Astrocyte (in vitro differentiated cells and primary cell): ENCODE results near the gene OGT. TPM values are rescaled to one million over a fixed set of nuclear protein-coding genes. Genes with fewer than 3 reads are reported as not detected.

Experiments
- DNase-seq: peaks from one replicate; pipeline ENCODE4 v3.0.0-alpha.2; 2010; ENCODE audit warnings: low read depth
- FAIRE-seq: peaks from 2 replicates; lab custom pipeline; 2011; peaks lifted over from hg19 to GRCh38; lab: Jason Lieb, UNC
- H2AFZ ChIP-seq: 2 replicates; pipeline ENCODE4 v1.6.0; 2012; ENCODE audit warnings: low read depth, low read length, inconsistent platforms
- H3K27ac ChIP-seq: 2 replicates; pipeline ENCODE4 v1.5.1; 2011; ENCODE audit warnings: low read depth, low read length, inconsistent platforms
- H3K27me3 ChIP-seq: 2 replicates; pipeline ENCODE4 v1.6.0; 2011; ENCODE audit warnings: low read length, inconsistent platforms; ENCODE audit not compliant: insufficient read depth
- H3K36me3 ChIP-seq: 2 replicates; pipeline ENCODE4 v1.5.1; 2011; ENCODE audit warnings: low read length, inconsistent platforms; ENCODE audit not compliant: insufficient read depth
- H3K4me1 ChIP-seq: 2 replicates; pipeline ENCODE4 v1.5.1; 2011; ENCODE audit warnings: low read length, inconsistent platforms; ENCODE audit not compliant: insufficient read depth
- H3K4me2 ChIP-seq: 2 replicates; pipeline ENCODE4 v1.6.0; 2012; ENCODE audit warnings: low read length, inconsistent platforms
- H3K4me3 ChIP-seq: 2 replicates; pipeline ENCODE4 v1.5.1; 2011; ENCODE audit warnings: low read depth, mild to moderate bottlenecking, low read length, inconsistent platforms; ENCODE audit not compliant: insufficient read depth
- H3K79me2 ChIP-seq: 2 replicates; pipeline ENCODE4 v1.6.0; 2012; ENCODE audit warnings: mild to moderate bottlenecking, low read length, inconsistent platforms; ENCODE audit not compliant: insufficient read depth
- H3K9ac ChIP-seq: 2 replicates; pipeline ENCODE4 v1.6.0; 2012; ENCODE audit warnings: mild to moderate bottlenecking, low read length, inconsistent platforms
- H3K9me3 ChIP-seq: 2 replicates; pipeline ENCODE4 v1.5.1; 2012; ENCODE audit warnings: low read depth, mild to moderate bottlenecking, low read length, inconsistent platforms; ENCODE audit not compliant: insufficient read depth
- H4K20me1 ChIP-seq: 2 replicates; pipeline ENCODE4 v1.6.0; 2012; ENCODE audit warnings: low read length, inconsistent platforms; ENCODE audit not compliant: insufficient read depth
- H3K27ac Mint-ChIP-seq: one replicate; pipeline ENCODE4 v1.8.0; 2021; ENCODE audit warnings: mild to moderate bottlenecking, mixed read lengths; ENCODE audit not compliant: unreplicated experiment
- H3K27me3 Mint-ChIP-seq: one replicate; pipeline ENCODE4 v1.8.0; 2021; ENCODE audit warnings: low read depth, mixed read lengths; ENCODE audit not compliant: unreplicated experiment
- H3K36me3 Mint-ChIP-seq: one replicate; pipeline ENCODE4 v1.8.0; 2021; ENCODE audit warnings: low read depth, mixed read lengths; ENCODE audit not compliant: unreplicated experiment
- H3K4me1 Mint-ChIP-seq: one replicate; pipeline ENCODE4 v1.8.0; 2021; ENCODE audit warnings: low read depth, mixed read lengths; ENCODE audit not compliant: unreplicated experiment
- H3K4me3 Mint-ChIP-seq: one replicate; pipeline ENCODE4 v1.8.0; 2021; ENCODE audit warnings: mild to moderate bottlenecking, moderate library complexity, mixed read lengths; ENCODE audit not compliant: unreplicated experiment
- H3K9me3 Mint-ChIP-seq: one replicate; pipeline ENCODE4 v1.8.0; 2021; ENCODE audit warnings: mild to moderate bottlenecking, mixed read lengths; ENCODE audit not compliant: unreplicated experiment
- CTCF ChIP-seq: IDR thresholded peaks from 2 replicates; pipeline ENCODE4 v1.5.1; 2011; ENCODE audit warnings: low read depth, mild to moderate bottlenecking, inconsistent platforms, low read length, moderate library complexity; ENCODE audit not compliant: insufficient read depth
- EZH2 ChIP-seq: IDR thresholded peaks from 2 replicates; pipeline ENCODE4 v1.6.1; 2012; ENCODE audit warnings: mild to moderate bottlenecking, low read length, inconsistent platforms; ENCODE audit not compliant: insufficient read depth
- total RNA-seq: library from RNA; stranded (reverse); gene quantifications from 2 replicates; pipeline ENCODE4 v1.2.1, GENCODE V29; 2021

The OGT gene
- total RNA-seq, 1 donor from 2014 or later: 139 TPM

GRCh38 chrX:71542825-71543224, 9.9 kb downstream of the OGT start:
- Histone ChIP-seq H3K79me2 (peaks cover 97% of the 10 kb centered on the region), H3K9ac (peak overlapping the region; percentile 46), H3K27ac (peak overlapping the region; percentile 78), H3K36me3 (peaks cover 25% of the 10 kb centered on the region), H3K9me3 (no peaks in the 10 kb centered on the region), H3K4me3 (no peak overlapping the region), H2AFZ (no peak overlapping the region), H3K4me1 (peaks cover 21% of the 10 kb centered on the region), H3K27me3 (no peaks in the 10 kb centered on the region), H3K4me2 (peak overlapping the region; percentile 55), H4K20me1 (peaks cover 71% of the 10 kb centered on the region)
- TF ChIP-seq CTCF (no peak), EZH2 (no peak)
- Mint-ChIP-seq H3K4me3 (no peak overlapping the region), H3K27me3 (no peaks in the 10 kb centered on the region), H3K27ac (no peak overlapping the region), H3K9me3 (no peaks in the 10 kb centered on the region), H3K4me1 (peaks cover 33% of the 10 kb centered on the region), H3K36me3 (peaks cover 2% of the 10 kb centered on the region)
- FAIRE-seq (peak; percentile 94), DNase-seq (peak; percentile 24)

- Histone ChIP-seq H3K9me3 (no peaks in the 10 kb centered on the region), H2AFZ (no peak overlapping the region), H3K4me1 (peaks cover 21% of the 10 kb centered on the region), H3K27me3 (no peaks in the 10 kb centered on the region), H3K27ac (peak overlapping the region; percentile 78), H3K36me3 (peaks cover 28% of the 10 kb centered on the region), H3K4me3 (no peak overlapping the region), H4K20me1 (peaks cover 70% of the 10 kb centered on the region), H3K9ac (peak overlapping the region; percentile 46), H3K4me2 (peak overlapping the region; percentile 55), H3K79me2 (peaks cover 97% of the 10 kb centered on the region)
- Mint-ChIP-seq H3K27ac (no peak overlapping the region), H3K4me1 (peaks cover 33% of the 10 kb centered on the region), H3K36me3 (peaks cover 2% of the 10 kb centered on the region), H3K4me3 (no peak overlapping the region), H3K9me3 (no peaks in the 10 kb centered on the region), H3K27me3 (no peaks in the 10 kb centered on the region)
- peak; percentile 37 for FAIRE-seq
- TF ChIP-seq CTCF: no peak
- TF ChIP-seq EZH2: no peak
- DNase-seq: peak; percentile 80
Measured at GRCh38 chrX:71543316-71543715, 10.4 kb downstream of the OGT start.

DNA sequence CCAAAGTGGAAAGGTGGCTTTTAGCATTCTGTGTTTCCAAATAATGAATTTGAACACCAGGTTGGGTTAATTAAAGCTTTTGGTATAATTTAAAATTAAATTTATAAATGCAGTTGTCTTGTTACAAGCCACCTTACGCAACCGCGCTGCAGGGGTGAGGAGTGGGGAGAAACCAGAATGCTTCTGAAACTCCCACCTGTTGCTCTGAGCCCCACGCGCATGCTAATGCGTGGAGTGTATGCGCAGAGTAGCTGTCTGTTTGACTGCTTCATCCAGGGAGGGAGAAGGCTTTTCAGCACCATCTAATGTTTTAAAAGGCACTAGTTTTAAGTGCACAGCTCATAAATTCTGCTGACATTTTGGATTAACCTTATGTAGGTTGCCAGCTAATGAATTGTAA, 12.5 kb downstream of the OGT start:
- Histone ChIP-seq H3K27me3 (no peaks in the 10 kb centered on the region), H2AFZ (no peak overlapping the region), H3K27ac (no peak overlapping the region), H3K9me3 (no peaks in the 10 kb centered on the region), H3K4me1 (peaks cover 21% of the 10 kb centered on the region), H3K36me3 (peaks cover 28% of the 10 kb centered on the region), H4K20me1 (peaks cover 67% of the 10 kb centered on the region), H3K4me3 (no peak overlapping the region), H3K79me2 (peaks cover 97% of the 10 kb centered on the region), H3K4me2 (no peak overlapping the region), H3K9ac (no peak overlapping the region)
- Mint-ChIP-seq H3K36me3 (peaks cover 2% of the 10 kb centered on the region), H3K9me3 (no peaks in the 10 kb centered on the region), H3K4me3 (no peak overlapping the region), H3K4me1 (peaks cover 30% of the 10 kb centered on the region), H3K27ac (no peak overlapping the region), H3K27me3 (no peaks in the 10 kb centered on the region)
- TF ChIP-seq EZH2 (no peak), CTCF (no peak)
- FAIRE-seq: no peak
- DNase-seq: no peak
